Measurements from ENCODE around the gene FOXC2.

DNA sequence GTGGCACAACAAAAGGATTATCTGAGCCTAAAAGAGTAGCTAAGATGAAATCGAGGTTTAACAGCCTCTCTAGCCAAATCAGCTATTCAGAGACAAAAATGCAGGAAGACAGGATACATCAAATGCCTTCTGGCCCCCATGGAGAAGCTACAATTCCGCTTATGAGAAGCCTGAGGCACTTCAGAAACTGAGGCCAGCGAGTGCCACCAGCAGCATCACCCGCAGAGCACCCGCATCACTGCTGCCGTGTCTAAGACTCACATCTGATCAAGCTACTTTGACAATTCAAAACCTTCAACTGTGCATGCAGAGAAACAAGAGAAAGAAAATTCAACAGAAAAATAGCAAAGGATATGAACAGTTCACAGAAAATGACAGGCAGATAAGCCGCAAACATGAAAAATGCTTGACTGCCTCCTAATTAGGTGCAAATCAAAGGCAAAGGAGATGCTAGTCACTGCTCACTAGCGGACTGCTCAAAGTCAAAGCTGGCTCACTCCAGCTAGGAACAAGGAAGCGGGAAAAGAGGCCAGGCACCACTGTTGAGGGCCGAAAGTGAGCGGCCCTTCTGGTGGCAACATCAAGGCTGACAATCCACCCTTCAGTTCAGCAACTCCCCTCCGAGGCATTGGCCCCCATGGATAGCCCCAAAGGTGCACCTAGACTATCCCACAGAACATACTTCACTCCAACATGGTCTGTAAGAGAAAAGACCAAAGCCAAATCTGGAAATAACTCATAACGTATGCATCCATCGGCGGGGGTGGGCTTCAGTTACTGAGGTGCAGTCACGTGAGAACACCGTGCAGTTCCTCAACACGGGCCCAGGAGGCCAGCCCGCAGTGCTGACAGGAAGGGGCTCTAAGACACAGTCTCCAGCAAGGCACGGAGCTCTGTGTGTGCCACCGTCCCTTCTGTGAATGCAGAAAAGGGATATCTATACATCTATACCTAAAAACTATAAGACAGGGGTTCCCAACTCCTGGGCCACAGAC lies 23.6 kb upstream of the FOXC2 start:
- TF ChIP-seq, protein P1, sequence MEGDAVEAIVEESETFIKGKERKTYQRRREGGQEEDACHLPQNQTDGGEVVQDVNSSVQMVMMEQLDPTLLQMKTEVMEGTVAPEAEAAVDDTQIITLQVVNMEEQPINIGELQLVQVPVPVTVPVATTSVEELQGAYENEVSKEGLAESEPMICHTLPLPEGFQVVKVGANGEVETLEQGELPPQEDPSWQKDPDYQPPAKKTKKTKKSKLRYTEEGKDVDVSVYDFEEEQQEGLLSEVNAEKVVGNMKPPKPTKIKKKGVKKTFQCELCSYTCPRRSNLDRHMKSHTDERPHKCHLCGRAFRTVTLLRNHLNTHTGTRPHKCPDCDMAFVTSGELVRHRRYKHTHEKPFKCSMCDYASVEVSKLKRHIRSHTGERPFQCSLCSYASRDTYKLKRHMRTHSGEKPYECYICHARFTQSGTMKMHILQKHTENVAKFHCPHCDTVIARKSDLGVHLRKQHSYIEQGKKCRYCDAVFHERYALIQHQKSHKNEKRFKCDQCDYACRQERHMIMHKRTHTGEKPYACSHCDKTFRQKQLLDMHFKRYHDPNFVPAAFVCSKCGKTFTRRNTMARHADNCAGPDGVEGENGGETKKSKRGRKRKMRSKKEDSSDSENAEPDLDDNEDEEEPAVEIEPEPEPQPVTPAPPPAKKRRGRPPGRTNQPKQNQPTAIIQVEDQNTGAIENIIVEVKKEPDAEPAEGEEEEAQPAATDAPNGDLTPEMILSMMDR (IDR thresholded peaks at IDR 0.05) = no peak
- no peak for TF ChIP-seq POLR2A (IDR thresholded peaks at IDR 0.05)

Data from body of pancreas (tissue), 4 donors.